Parathyroid adenoma (tissue), 2 donors: ENCODE results near the gene HHIPL1.

Source experiments
- H2AFZ ChIP-seq: fragments of 300-600 bp; sonication (generic); one replicate; pipeline ENCODE4 v1.7.0; 2017; ENCODE audit warnings: antibody characterized with exemption, mild to moderate bottlenecking
- H3K27ac ChIP-seq: fragments of 300-600 bp; sonication (generic); one replicate; pipeline ENCODE4 v1.7.0; 2017
- H3K27me3 ChIP-seq: fragments of 300-600 bp; sonication (generic); one replicate; pipeline ENCODE4 v1.7.0; 2017; ENCODE audit warnings: low read length; ENCODE audit not compliant: control insufficient read depth, insufficient read depth
- H3K36me3 ChIP-seq: fragments of 300-600 bp; sonication (generic); one replicate; pipeline ENCODE4 v1.7.0; 2017; ENCODE audit warnings: low read length; ENCODE audit not compliant: control insufficient read depth, insufficient read depth
- H3K4me1 ChIP-seq: fragments of 300-600 bp; sonication (generic); one replicate; pipeline ENCODE4 v1.7.0; 2017; ENCODE audit warnings: control low read depth
- H3K4me2 ChIP-seq: fragments of 300-600 bp; sonication (generic); one replicate; pipeline ENCODE4 v1.7.0; 2017; ENCODE audit warnings: low read length
- H3K4me3 ChIP-seq: fragments of 300-600 bp; sonication (generic); one replicate; pipeline ENCODE4 v1.7.0; 2017; ENCODE audit warnings: low read depth, low read length
- H3K79me2 ChIP-seq: fragments of 300-600 bp; sonication (generic); one replicate; pipeline ENCODE4 v1.7.0; 2017; ENCODE audit warnings: control low read depth
- H3K9ac ChIP-seq: fragments of 300-600 bp; sonication (generic); one replicate; pipeline ENCODE4 v1.7.0; 2017; ENCODE audit warnings: mild to moderate bottlenecking
- H3K9me3 ChIP-seq: fragments of 300-600 bp; sonication (generic); one replicate; pipeline ENCODE4 v1.7.0; 2017; ENCODE audit warnings: low read length; ENCODE audit not compliant: control insufficient read depth
- TF ChIP-seq, protein P1 (sequence below): fragments of 300-600 bp; sonication (generic); IDR thresholded peaks from one replicate; pipeline ENCODE4 v1.7.0; 2017; ENCODE audit warnings: antibody characterized with exemption, mild to moderate bottlenecking
- donor health status: primary hyperparathyroidism.

The HHIPL1 gene

DNA sequence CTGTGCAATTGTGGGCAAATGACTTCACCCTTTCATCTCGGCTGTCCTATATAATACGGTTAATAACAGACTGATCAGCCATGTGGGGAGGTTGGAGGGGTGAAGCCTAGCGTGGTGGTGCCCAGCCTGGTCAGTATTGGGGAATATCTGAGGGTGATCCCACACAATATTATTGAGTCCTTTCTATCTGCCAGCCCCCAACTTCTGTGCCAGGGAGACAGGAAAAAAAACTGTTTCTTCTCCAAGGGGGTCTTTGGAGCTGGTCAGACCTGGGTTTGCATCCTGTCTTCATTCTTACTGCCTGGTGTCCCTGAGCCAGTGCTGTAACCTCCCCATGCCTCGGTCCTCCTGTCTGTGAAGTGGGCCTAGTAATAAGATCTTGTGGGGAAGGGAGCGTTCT lies 45.7 kb downstream of the HHIPL1 start:
- H3K79me2 ChIP-seq: peaks cover 5% of the 10 kb centered on the region
- no peak overlapping the region for H3K4me3 ChIP-seq
- H3K9me3 ChIP-seq: no peaks in the 10 kb centered on the region
- no peaks in the 10 kb centered on the region for H3K27me3 ChIP-seq
- H3K27ac ChIP-seq: no peak overlapping the region
- no peaks in the 10 kb centered on the region for H3K4me1 ChIP-seq
- no peak overlapping the region for H3K4me2 ChIP-seq
- H3K36me3 ChIP-seq: no peaks in the 10 kb centered on the region
- no peak overlapping the region for H2AFZ ChIP-seq
- H3K9ac ChIP-seq: no peak overlapping the region
- TF ChIP-seq, protein P1, sequence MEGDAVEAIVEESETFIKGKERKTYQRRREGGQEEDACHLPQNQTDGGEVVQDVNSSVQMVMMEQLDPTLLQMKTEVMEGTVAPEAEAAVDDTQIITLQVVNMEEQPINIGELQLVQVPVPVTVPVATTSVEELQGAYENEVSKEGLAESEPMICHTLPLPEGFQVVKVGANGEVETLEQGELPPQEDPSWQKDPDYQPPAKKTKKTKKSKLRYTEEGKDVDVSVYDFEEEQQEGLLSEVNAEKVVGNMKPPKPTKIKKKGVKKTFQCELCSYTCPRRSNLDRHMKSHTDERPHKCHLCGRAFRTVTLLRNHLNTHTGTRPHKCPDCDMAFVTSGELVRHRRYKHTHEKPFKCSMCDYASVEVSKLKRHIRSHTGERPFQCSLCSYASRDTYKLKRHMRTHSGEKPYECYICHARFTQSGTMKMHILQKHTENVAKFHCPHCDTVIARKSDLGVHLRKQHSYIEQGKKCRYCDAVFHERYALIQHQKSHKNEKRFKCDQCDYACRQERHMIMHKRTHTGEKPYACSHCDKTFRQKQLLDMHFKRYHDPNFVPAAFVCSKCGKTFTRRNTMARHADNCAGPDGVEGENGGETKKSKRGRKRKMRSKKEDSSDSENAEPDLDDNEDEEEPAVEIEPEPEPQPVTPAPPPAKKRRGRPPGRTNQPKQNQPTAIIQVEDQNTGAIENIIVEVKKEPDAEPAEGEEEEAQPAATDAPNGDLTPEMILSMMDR: no peak

DNA sequence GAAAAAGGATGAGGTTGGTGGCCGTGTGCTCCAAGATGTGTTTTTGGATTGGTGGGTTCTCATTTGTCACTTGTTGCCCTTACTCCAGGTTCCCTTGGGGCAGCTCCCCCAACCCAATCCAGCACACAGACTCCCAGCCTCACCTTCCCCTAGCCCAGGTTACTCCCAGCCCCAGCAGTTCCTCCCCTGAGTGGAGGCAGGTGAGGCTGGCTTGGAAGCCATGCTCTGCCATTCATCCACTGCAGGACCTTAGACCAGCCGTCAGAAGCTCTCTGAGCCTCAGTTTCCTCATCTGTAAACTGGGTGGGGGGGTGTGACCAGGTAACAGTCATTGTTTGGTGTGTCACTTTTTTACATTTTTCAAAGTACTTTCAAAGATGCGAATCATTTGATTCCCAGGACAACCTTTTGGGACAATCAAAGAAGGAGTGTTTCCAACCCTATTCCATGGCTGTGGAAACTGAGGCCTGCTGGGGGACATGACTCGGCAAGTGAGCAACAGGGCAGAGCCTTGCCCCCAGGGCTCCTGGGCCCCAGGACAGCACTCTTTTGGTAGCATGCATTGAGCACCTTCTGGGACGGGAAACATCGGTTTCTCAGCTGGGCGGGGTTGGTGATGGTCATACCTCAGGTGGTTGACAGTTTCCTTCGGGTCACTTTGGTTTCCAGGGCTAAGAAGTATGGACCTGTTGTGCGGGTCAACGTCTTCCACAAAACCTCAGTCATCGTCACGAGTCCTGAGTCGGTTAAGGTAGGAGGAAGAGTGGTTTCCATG lies 46.4 kb downstream of the HHIPL1 start:
- no peaks in the 10 kb centered on the region for H3K4me1 ChIP-seq
- H3K4me3 ChIP-seq: no peak overlapping the region
- TF ChIP-seq, protein P1: no peak
- peaks cover 5% of the 10 kb centered on the region for H3K79me2 ChIP-seq
- H2AFZ ChIP-seq: no peak overlapping the region
- H3K27ac ChIP-seq: no peak overlapping the region
- no peak overlapping the region for H3K9ac ChIP-seq
- H3K9me3 ChIP-seq: no peaks in the 10 kb centered on the region
- no peak overlapping the region for H3K4me2 ChIP-seq
- no peaks in the 10 kb centered on the region for H3K27me3 ChIP-seq
- no peaks in the 10 kb centered on the region for H3K36me3 ChIP-seq

DNA sequence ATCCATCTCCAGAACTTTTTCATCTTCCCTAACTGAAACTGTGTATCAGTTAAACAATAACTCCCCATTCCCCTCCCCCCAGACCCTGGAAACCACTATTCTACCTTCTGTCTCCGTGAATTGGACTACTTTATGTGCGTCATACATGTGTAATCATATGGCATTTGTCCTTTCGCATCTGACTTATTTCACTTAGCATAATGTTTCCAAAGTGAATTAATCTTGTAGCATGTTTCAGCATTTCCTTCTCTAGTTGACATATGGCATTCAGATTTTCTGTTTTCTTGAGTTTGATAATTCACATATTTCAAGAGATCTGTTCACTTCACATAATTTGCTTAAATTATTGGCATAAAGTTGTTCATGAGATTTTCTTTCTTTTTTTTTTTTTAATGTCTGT lies 49.0 kb downstream of the HHIPL1 start:
- no peaks in the 10 kb centered on the region for H3K79me2 ChIP-seq
- no peak overlapping the region for H3K4me3 ChIP-seq
- no peaks in the 10 kb centered on the region for H3K36me3 ChIP-seq
- H3K27ac ChIP-seq: no peak overlapping the region
- H2AFZ ChIP-seq: no peak overlapping the region
- H3K9me3 ChIP-seq: no peaks in the 10 kb centered on the region
- H3K27me3 ChIP-seq: no peaks in the 10 kb centered on the region
- TF ChIP-seq, protein P1: no peak
- no peaks in the 10 kb centered on the region for H3K4me1 ChIP-seq
- H3K4me2 ChIP-seq: no peak overlapping the region
- H3K9ac ChIP-seq: no peak overlapping the region

DNA sequence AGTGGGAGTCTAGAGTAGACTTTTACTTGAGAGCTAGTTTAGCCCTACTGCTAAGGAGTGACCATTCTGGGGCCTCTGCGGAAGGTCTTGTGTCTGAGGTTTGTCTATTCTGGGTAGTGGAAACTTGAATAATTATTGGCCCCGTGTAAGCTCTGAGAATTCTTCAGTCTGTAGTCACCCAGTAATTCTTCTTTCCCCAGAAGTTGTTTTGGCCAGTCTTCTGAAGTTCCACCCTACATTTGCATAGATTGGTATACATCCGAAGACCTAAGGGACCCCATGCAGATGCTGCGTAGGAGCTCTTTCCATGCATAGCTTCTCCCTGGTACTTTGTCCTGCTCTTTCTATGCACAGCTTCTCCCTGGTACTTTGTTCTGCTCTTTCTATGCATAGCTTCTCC lies 52.0 kb downstream of the HHIPL1 start:
- H3K4me1 ChIP-seq: no peaks in the 10 kb centered on the region

More for the DNA sequence above, 52.0 kb downstream of the HHIPL1 start:
- H3K27me3 ChIP-seq: no peaks in the 10 kb centered on the region
- H3K9me3 ChIP-seq: no peaks in the 10 kb centered on the region
- H3K9ac ChIP-seq: no peak overlapping the region
- H2AFZ ChIP-seq: no peak overlapping the region
- no peak overlapping the region for H3K4me3 ChIP-seq
- H3K4me2 ChIP-seq: no peak overlapping the region
- H3K27ac ChIP-seq: no peak overlapping the region
- no peaks in the 10 kb centered on the region for H3K79me2 ChIP-seq
- TF ChIP-seq, protein P1: no peak
- no peaks in the 10 kb centered on the region for H3K36me3 ChIP-seq
